Naive thymus-derived CD4-positive, alpha-beta T cell (primary cell): ENCODE measurements around the gene FOXJ1. TPM values are rescaled to one million over a fixed set of nuclear protein-coding genes. Genes with fewer than 3 reads are reported as not detected.

Source experiments
- ATAC-seq: fragments of 150-1000 bp; cut with Tn5 transposase; 2 replicates; pipeline ENCODE4 v1.10.0; 2021; ENCODE audit warnings: mild to moderate bottlenecking, moderate library complexity
- CTCF ChIA-PET: fragments of 350-600 bp; sonication (Branson Sonifier 250); formaldehyde crosslinking; loops from one replicate; lab custom pipeline; 2021; ENCODE audit warnings: antibody characterized with exemption; lab: Charles Lee
- POLR2A ChIA-PET: fragments of 350-600 bp; sonication (Branson Sonifier 250); formaldehyde crosslinking; loops from one replicate; lab custom pipeline; 2021; ENCODE audit warnings: antibody characterized with exemption, inconsistent platforms; lab: Charles Lee
- DNase-seq, 9 donors: peaks; one replicate each; pipeline versions ENCODE4 v3.0.0 to v3.0.0-alpha.2; 2020 to 2022; ENCODE audit warnings: mixed read lengths in 1 of 9
- H3K27ac ChIP-seq: one replicate; pipeline ENCODE4 v1.7.0; 2013; ENCODE audit warnings: mild to moderate bottlenecking, low read depth, low read length, moderate library complexity
- H3K27me3 ChIP-seq, 2 donors: one replicate each; pipeline ENCODE4 v1.7.0; 2013; ENCODE audit warnings: low read length in 2 of 2, mild to moderate bottlenecking in 2 of 2, moderate library complexity in 2 of 2; ENCODE audit not compliant: control insufficient read depth in 2 of 2, insufficient read depth in 2 of 2
- H3K36me3 ChIP-seq, 3 experiments: 1 replicate in 2 of 3; 2 replicates in 1 of 3; pipeline ENCODE4 v1.7.0; 2013; ENCODE audit warnings: low read length in 3 of 3, mild to moderate bottlenecking in 3 of 3, moderate library complexity in 1 of 3; ENCODE audit not compliant: insufficient read depth in 3 of 3, control insufficient read depth in 2 of 3
- H3K4me1 ChIP-seq, 2 donors: one replicate each; pipeline ENCODE4 v1.7.0; 2013; ENCODE audit warnings: low read length in 2 of 2, mild to moderate bottlenecking in 2 of 2, moderate library complexity in 1 of 2; ENCODE audit not compliant: control insufficient read depth in 2 of 2, insufficient read depth in 2 of 2
- H3K4me3 ChIP-seq: 2 replicates; pipeline ENCODE4 v1.7.0; 2013; ENCODE audit warnings: mild to moderate bottlenecking, low read length
- H3K9me3 ChIP-seq, 3 experiments: 1 replicate in 2 of 3; 2 replicates in 1 of 3; pipeline ENCODE4 v1.7.0; 2013; ENCODE audit warnings: low read length in 3 of 3; ENCODE audit not compliant: control insufficient read depth in 2 of 3
- H3K27ac Mint-ChIP-seq, 9 donors: one replicate each; pipeline ENCODE4 v1.8.0; 2020 to 2022; ENCODE audit warnings: mixed read lengths in 9 of 9, mild to moderate bottlenecking in 8 of 9, moderate library complexity in 5 of 9, inconsistent platforms in 2 of 9
- H3K27me3 Mint-ChIP-seq, 5 donors: one replicate each; pipeline ENCODE4 v1.8.0; 2021 to 2022; ENCODE audit warnings: mixed read lengths in 5 of 5, mild to moderate bottlenecking in 1 of 5
- H3K36me3 Mint-ChIP-seq, 5 donors: one replicate each; pipeline ENCODE4 v1.8.0; 2020 to 2022; ENCODE audit warnings: mixed read lengths in 5 of 5, mild to moderate bottlenecking in 3 of 5, inconsistent platforms in 1 of 5
- H3K4me1 Mint-ChIP-seq, 7 donors: one replicate each; pipeline ENCODE4 v1.8.0; 2020 to 2022; ENCODE audit warnings: mixed read lengths in 7 of 7, mild to moderate bottlenecking in 3 of 7, inconsistent platforms in 1 of 7
- H3K4me3 Mint-ChIP-seq, 10 donors: one replicate each; pipeline ENCODE4 v1.8.0; 2020 to 2022; ENCODE audit warnings: mild to moderate bottlenecking in 10 of 10, mixed read lengths in 10 of 10, moderate library complexity in 6 of 10, inconsistent platforms in 2 of 10
- H3K9me3 Mint-ChIP-seq, 11 donors: one replicate each; pipeline ENCODE4 v1.8.0; 2020 to 2022; ENCODE audit warnings: mixed read lengths in 11 of 11, mild to moderate bottlenecking in 4 of 11, inconsistent platforms in 1 of 11, moderate library complexity in 1 of 11
- intact Hi-C, 2 donors: fragments of 100-400 bp; cut with micrococcal nuclease; formaldehyde crosslinking; loops; one replicate each; pipeline ENCODE4 v1.15.1; 2023
- polyA plus RNA-seq, 2 donors: library from polyadenylated mRNA; unstranded; fragments of 300-500 nt; fragmentation: Illumina TruSeq; gene quantifications; one replicate each; pipeline ENCODE4 v1.2.3, GENCODE V29; 2021
- total RNA-seq, 6 experiments: library from RNA in 5 of 6; stranded (reverse) in 5 of 6; gene quantifications; 1 replicate in 5 of 6; 2 replicates in 1 of 6; pipeline ENCODE4 v1.2.3 and lab custom pipeline; 2021 to 2026

FOXJ1 gene
- total and polyA plus RNA-seq, 7 experiments from 2014 or later, result 0.27 to 2.2 (median 1.4) TPM

DNA sequence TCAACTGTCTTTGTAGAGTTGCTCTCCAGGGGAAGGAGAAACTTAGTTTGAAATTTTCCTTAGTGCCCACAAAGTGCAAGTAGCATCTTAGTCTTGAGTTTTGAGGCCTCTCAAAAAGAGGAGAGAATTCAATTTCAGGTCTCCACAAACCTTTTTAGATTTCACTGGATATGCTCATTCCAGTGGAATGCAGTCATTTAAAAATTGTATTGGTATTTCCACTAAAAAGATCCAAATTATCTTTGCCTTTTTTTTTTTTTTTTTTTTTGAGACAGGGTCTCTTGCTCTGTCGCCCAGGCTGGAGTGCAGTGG lies 6.9 kb upstream of the FOXJ1 start:
- DNase-seq (no peak), ATAC-seq (no peak)
- intact Hi-C loops, result loop anchor here in 1 of 2 donors (10.0 kb wide), 1 partner anchor 527 kb away; no protein-coding TSS in a partner anchor
- Mint-ChIP-seq H3K36me3 (peaks cover 0 to 49% (median 35%) of the 10 kb centered on the region in 5 donors), H3K27me3 (no peaks in the 10 kb centered on the region), H3K27ac (peak overlapping the region in 7 of 9 donors; percentile 9 to 99 (median 95)), H3K4me3 (no peak overlapping the region), H3K9me3 (peaks cover 0 to 2% (median 0%) of the 10 kb centered on the region in 11 donors), H3K4me1 (peaks cover 42 to 85% (median 78%) of the 10 kb centered on the region in 7 donors)
- H3K9me3 ChIP-seq, result no peaks in the 10 kb centered on the region
- CTCF ChIA-PET, result no interaction called here
- POLR2A ChIA-PET, result no interaction called here
- peaks cover 0 to 16% (median 0%) of the 10 kb centered on the region in 3 experiments for H3K36me3 ChIP-seq
- H3K4me3 ChIP-seq, result no peak overlapping the region
- no peaks in the 10 kb centered on the region for H3K27me3 ChIP-seq
- H3K4me1 ChIP-seq, result peaks cover 51 to 70% of the 10 kb centered on the region in 2 donors
- peak overlapping the region; percentile 22 for H3K27ac ChIP-seq

DNA sequence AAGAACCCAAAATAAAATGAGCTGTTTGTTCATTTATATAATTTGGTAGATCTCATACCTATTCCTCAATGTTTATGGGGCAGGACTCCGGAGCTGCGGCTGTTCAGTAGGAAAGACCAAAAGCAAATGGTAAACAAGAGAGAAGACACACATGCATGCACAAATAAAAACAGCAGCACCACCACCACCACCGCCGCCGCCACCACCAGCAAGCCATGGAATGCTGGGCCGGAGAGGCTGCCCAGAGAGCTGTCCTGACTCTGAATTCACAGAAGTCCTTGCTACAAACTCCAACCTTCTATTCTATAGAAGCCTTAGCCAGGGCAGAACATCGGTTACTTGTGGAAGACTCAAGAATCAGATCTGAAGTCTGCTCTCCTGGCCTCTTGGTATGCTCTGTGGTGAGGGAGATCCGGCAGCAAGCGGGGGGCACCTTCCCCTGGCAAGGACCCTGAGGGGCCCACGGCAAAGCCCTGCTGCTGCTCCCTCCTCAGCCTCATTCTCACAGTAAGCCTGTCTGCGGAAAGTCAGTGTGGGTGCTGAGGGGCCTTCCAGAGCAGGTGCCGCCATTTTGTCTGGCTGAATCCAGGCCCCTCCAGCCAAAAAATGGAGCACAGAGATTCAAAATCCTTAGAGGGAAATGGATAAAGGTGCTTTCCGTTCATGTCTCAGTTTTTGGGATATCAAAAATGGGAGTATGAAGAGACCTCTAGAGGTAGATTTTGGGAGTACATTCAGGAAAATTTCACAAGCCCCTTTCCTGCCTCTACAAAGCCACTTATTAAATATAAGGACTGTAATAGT lies 6.4 kb upstream of the FOXJ1 start:
- peaks cover 42 to 85% (median 78%) of the 10 kb centered on the region in 7 donors for H3K4me1 Mint-ChIP-seq
- Histone ChIP-seq H3K36me3 (peaks cover 0 to 16% (median 0%) of the 10 kb centered on the region in 3 experiments), H3K27me3 (no peaks in the 10 kb centered on the region), H3K4me3 (no peak overlapping the region), H3K27ac (peak overlapping the region; percentile 83), H3K9me3 (no peaks in the 10 kb centered on the region), H3K4me1 (peaks cover 51 to 70% of the 10 kb centered on the region in 2 donors)
- peak overlapping the region; percentile 92 to 100 (median 95) for H3K27ac Mint-ChIP-seq
- no peak for DNase-seq
- H3K9me3 Mint-ChIP-seq, result peaks cover 0 to 2% (median 0%) of the 10 kb centered on the region in 11 donors
- peaks cover 0 to 43% (median 29%) of the 10 kb centered on the region in 5 donors for H3K36me3 Mint-ChIP-seq
- H3K4me3 Mint-ChIP-seq, result peak overlapping the region in 1 of 10 donors; percentile 67
- CTCF ChIA-PET, result interaction anchor here (1.3 to 8.1 kb wide), 2 partner anchors 8 to 33 kb away, joined by 3 to 111 read pairs; no protein-coding TSS in a partner anchor
- ATAC-seq, result no peak
- H3K27me3 Mint-ChIP-seq, result no peaks in the 10 kb centered on the region
- POLR2A ChIA-PET, result interaction anchor here (1.1 to 8.5 kb wide), 3 partner anchors 18 to 124 kb away, joined by 3 to 141 read pairs (median 6); no protein-coding TSS in a partner anchor
- intact Hi-C loops, result loop anchor here in 1 of 2 donors (10.0 kb wide), 1 partner anchor 527 kb away; no protein-coding TSS in a partner anchor

DNA sequence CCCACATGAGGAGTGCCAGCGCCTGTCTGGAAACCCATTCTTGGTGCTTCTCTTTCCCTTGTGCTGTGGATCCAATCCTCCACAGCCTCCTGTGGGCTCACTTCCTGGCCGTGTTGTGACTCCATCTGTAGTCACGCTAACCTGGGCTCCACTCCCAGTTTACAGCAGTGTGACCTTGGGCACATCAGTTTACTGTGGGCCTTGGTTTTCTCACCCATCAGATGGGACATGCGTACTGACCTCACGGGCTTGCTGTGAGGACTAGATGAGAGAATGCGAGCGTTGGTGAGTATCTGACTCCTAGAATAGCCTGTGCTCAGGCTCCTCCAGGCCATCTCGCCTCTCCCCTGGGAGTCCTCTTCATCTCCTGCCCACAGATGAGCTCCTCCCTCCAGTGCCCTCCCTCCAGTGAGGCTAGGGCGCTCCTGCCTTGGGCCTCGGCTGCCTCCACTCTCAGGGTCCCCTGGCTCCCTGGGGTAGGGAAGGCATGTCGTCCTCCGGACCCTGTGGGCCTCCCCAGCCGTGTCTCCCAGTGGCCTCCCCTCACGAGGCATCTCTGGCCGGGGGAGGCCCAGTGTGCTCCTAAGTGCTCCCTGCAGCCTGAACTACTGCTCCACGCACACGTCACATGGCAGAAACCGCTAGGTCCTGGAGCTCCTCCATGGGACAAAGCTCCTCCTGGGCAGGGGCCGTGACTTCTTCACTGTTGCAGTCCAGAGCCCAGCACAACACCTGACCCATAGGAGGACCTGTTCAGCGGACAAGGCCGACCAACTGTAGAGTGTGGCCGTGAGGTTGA lies 5.2 kb upstream of the FOXJ1 start:
- Histone ChIP-seq H3K9me3 (no peaks in the 10 kb centered on the region), H3K4me3 (peak overlapping the region; percentile 37), H3K36me3 (peaks cover 0 to 16% (median 0%) of the 10 kb centered on the region in 3 experiments), H3K27me3 (no peaks in the 10 kb centered on the region), H3K27ac (peak overlapping the region; percentile 83), H3K4me1 (peaks cover 54 to 68% of the 10 kb centered on the region in 2 donors)
- Mint-ChIP-seq H3K36me3 (peaks cover 0 to 34% (median 21%) of the 10 kb centered on the region in 5 donors), H3K4me3 (peak overlapping the region; percentile 54 to 84 (median 71)), H3K27me3 (peaks cover 0 to 1% (median 0%) of the 10 kb centered on the region in 5 donors), H3K4me1 (peaks cover 37 to 85% (median 78%) of the 10 kb centered on the region in 7 donors), H3K27ac (peak overlapping the region; percentile 92 to 100 (median 95)), H3K9me3 (peaks cover 0 to 2% (median 0%) of the 10 kb centered on the region in 11 donors)
- ATAC-seq (no peak), DNase-seq (no peak)
- POLR2A ChIA-PET, result interaction anchor here (0.7 to 8.5 kb wide), 19 partner anchors 7 to 132 kb away, joined by 3 to 141 read pairs (median 6); no protein-coding TSS in a partner anchor
- CTCF ChIA-PET, result interaction anchor here (0.5 to 8.1 kb wide), 7 partner anchors 9 to 34 kb away, joined by 3 to 111 read pairs (median 3); no protein-coding TSS in a partner anchor
- intact Hi-C loops, result loop anchor here in 1 of 2 donors (10.0 kb wide), 1 partner anchor 529 kb away; no protein-coding TSS in a partner anchor

DNA sequence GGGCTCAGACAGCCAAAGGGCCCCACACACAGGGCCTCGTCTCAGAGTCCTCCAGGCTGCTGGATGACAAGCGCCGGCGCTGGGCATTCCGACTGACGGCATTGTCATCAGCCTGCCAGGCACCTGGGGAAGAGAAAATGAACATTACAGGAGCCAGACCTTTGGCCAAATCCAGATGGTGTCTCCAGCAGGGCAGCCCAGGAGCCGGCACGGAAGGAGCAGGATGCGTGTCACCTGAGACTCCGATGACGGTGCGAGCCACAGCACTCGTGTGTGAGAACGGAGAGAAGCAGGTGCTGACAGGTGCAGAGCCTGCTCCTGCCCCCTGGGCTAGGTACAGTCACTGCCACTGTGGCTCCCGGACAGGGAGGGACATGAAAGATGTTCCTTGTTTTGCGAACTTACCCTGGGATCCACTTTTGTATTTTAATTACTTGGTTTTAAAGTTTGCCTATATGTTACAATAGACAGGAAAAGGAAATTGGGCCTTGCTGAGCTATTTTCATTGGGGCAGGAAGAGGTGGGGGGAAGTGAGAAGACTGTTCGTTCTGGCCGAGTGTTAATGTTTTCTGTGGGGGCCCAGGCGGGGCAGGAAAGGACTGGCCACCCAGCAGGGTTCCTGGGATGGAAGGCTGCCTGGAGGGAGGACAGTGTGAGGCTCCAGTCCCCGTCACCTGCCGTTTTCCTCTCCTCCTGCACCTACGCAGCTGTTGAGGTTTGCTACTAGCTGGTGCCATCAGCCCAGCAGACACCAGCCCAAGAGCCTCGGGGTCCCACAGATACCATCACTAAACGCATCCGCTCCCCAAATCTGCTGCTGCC lies 4.4 kb upstream of the FOXJ1 start:
- Histone ChIP-seq H3K9me3 (no peaks in the 10 kb centered on the region), H3K4me3 (peak overlapping the region; percentile 37), H3K27ac (peak overlapping the region; percentile 83), H3K4me1 (peaks cover 54 to 66% of the 10 kb centered on the region in 2 donors), H3K27me3 (no peaks in the 10 kb centered on the region), H3K36me3 (peaks cover 0 to 10% (median 0%) of the 10 kb centered on the region in 3 experiments)
- intact Hi-C loops, result loop anchor here in 1 of 2 donors (10.0 kb wide), 1 partner anchor 529 kb away; no protein-coding TSS in a partner anchor
- Mint-ChIP-seq H3K9me3 (peaks cover 0 to 2% (median 0%) of the 10 kb centered on the region in 11 donors), H3K27me3 (peaks cover 0 to 10% (median 0%) of the 10 kb centered on the region in 5 donors), H3K4me1 (peaks cover 42 to 85% (median 74%) of the 10 kb centered on the region in 7 donors), H3K27ac (peak overlapping the region; percentile 92 to 100 (median 95)), H3K36me3 (peaks cover 0 to 28% (median 17%) of the 10 kb centered on the region in 5 donors), H3K4me3 (peak overlapping the region; percentile 54 to 84 (median 71))
- ATAC-seq, result peak; percentile 55
- CTCF ChIA-PET, result interaction anchor here (0.5 to 8.1 kb wide), 7 partner anchors 10 to 35 kb away, joined by 3 to 111 read pairs (median 4); no protein-coding TSS in a partner anchor
- DNase-seq, result peak in 7 of 9 donors; percentile 61 to 69 (median 66)
- POLR2A ChIA-PET, result interaction anchor here (0.5 to 8.5 kb wide), 21 partner anchors 8 to 142 kb away, joined by 3 to 141 read pairs (median 6); partner anchors contain the start of gene UBALD2

DNA sequence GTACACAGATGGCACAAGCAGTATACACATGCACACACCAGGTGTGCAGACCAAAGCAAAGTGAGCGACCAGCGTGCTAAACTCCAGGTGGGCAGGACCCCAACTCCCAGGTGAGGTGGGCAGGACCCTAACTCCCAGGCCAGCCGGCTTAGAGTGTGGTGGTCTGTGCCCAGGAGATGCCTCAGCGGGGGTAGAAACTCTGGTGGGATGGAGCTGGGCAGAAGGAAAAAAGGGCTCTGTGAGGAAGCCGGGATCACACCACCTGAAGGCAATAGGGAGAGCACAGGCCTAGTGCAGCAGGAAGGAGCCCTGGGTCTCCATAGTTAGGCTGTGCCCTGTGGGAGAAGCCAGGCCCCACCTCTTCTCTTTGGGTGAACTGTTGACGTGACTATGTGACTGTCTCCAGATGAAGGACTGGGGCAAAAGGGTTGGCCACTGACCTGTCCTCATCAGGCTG lies 1.6 kb upstream of the FOXJ1 start:
- POLR2A ChIA-PET, result interaction anchor here (0.6 to 8.5 kb wide), 18 partner anchors 8 to 131 kb away, joined by 3 to 141 read pairs (median 4); no protein-coding TSS in a partner anchor
- intact Hi-C loops, result loop anchor here in 1 of 2 donors (10.0 kb wide), 1 partner anchor 532 kb away; no protein-coding TSS in a partner anchor
- H3K27me3 Mint-ChIP-seq, result peaks cover 0 to 26% (median 0%) of the 10 kb centered on the region in 5 donors
- Histone ChIP-seq H3K9me3 (no peaks in the 10 kb centered on the region), H3K36me3 (peaks cover 0 to 5% (median 0%) of the 10 kb centered on the region in 3 experiments), H3K27me3 (no peaks in the 10 kb centered on the region), H3K27ac (peak overlapping the region; percentile 83), H3K4me3 (no peak overlapping the region), H3K4me1 (peaks cover 54 to 64% of the 10 kb centered on the region in 2 donors)
- no peak for DNase-seq
- CTCF ChIA-PET, result interaction anchor here (0.6 to 8.1 kb wide), 8 partner anchors 9 to 137 kb away, joined by 3 to 111 read pairs (median 4); no protein-coding TSS in a partner anchor
- ATAC-seq, result no peak
- peaks cover 46 to 73% (median 71%) of the 10 kb centered on the region in 7 donors for H3K4me1 Mint-ChIP-seq
- no peaks in the 10 kb centered on the region for H3K9me3 Mint-ChIP-seq
- peaks cover 0 to 16% (median 8%) of the 10 kb centered on the region in 5 donors for H3K36me3 Mint-ChIP-seq
- peak overlapping the region; percentile 48 to 89 (median 84) for H3K4me3 Mint-ChIP-seq
- H3K27ac Mint-ChIP-seq, result peak overlapping the region; percentile 83 to 99 (median 94)
